Heart right ventricle (tissue), 16 donors: ENCODE results near the gene KLHL4. TPM values are rescaled to one million over a fixed set of nuclear protein-coding genes. Genes with fewer than 3 reads are reported as not detected.
"Not testable (repeated sequence)": the region's sequence is repeated elsewhere in the genome, so short reads cannot be mapped to it uniquely, and the experiment has no call there.

ENCODE experiments used
- ATAC-seq, 8 donors: fragments of 200-7000 bp; cut with Tn5 transposase; one replicate each; pipeline ENCODE4 v1.9.1; 2020; ENCODE audit warnings: mild to moderate bottlenecking in 8 of 8, moderate library complexity in 8 of 8, moderate number of reproducible peaks in 1 of 8
- DNase-seq, 2 donors: peaks; one replicate each; pipeline ENCODE4 v3.0.0-alpha.2; 2020
- H3K27ac ChIP-seq, 10 donors: fragments of 200-600 bp; sonication (generic) in 2 of 10; one replicate each; pipeline versions ENCODE4 v1.5.0 to v1.8.0; 2020 to 2022; ENCODE audit warnings: mild to moderate bottlenecking in 3 of 10
- H3K27me3 ChIP-seq, 7 donors: fragments of 200-600 bp; one replicate each; pipeline ENCODE4 v1.8.0; 2021 to 2022; ENCODE audit warnings: mild to moderate bottlenecking in 2 of 7
- H3K36me3 ChIP-seq, 9 donors: fragments of 200-600 bp; sonication (generic) in 1 of 9; one replicate each; pipeline versions ENCODE4 v1.5.0 to v1.8.0; 2020 to 2022; ENCODE audit warnings: mild to moderate bottlenecking in 2 of 9
- H3K4me1 ChIP-seq, 9 donors: fragments of 200-600 bp; sonication (generic) in 1 of 9; one replicate each; pipeline versions ENCODE4 v1.5.0 to v1.8.0; 2020 to 2022; ENCODE audit warnings: mild to moderate bottlenecking in 4 of 9
- H3K4me3 ChIP-seq, 10 donors: fragments of 200-600 bp; sonication (generic) in 2 of 10; one replicate each; pipeline versions ENCODE4 v1.5.0 to v1.8.0; 2020 to 2022; ENCODE audit warnings: mild to moderate bottlenecking in 7 of 10, moderate library complexity in 2 of 10
- H3K9me3 ChIP-seq, 11 donors: fragments of 200-600 bp in 10 of 11; sonication (generic) in 2 of 11; one replicate each; pipeline versions ENCODE4 v1.5.0 to v1.8.0; 2013 to 2022; ENCODE audit warnings: mild to moderate bottlenecking in 2 of 11, control low read depth in 1 of 11, moderate library complexity in 1 of 11
- WGBS, 2 donors: extraction: QIAGEN DNeasy Blood & Tissue Kit; methylation state at CpG; one replicate each; pipeline ENCODE4 v1.1.7; 2013; ENCODE audit warnings: inconsistent platforms in 1 of 2; 5-methylcytosine and 5-hydroxymethylcytosine counted together
- intact Hi-C, 10 donors: fragments of 100-400 bp; cut with DNase I; formaldehyde crosslinking; loops; one replicate each; pipeline versions ENCODE4 v1.11.1 to v1.14.2; 2022
- polyA plus RNA-seq, 2 donors: library from polyadenylated mRNA; stranded (reverse); fragments of 200-250 nt; gene quantifications; one replicate each; pipeline ENCODE4 v1.2.3, GENCODE V29; 2013
- total RNA-seq, 10 donors: library from RNA; stranded (reverse); fragmentation: NEBNext Ultra II Directional in 3 of 10; extraction: Animal tissue kit (Norgen Biotek cat#: 25700) in 3 of 10; gene quantifications; one replicate each; pipeline versions ENCODE4 v1.2.1 to v1.2.4, GENCODE V29; 2021 to 2023
- TF ChIP-seq, protein P1 (sequence below), 9 donors: fragments of 200-600 bp; sonication (generic) in 2 of 9; IDR thresholded peaks; one replicate each; pipeline versions ENCODE4 v1.5.0 to v1.8.0; 2021 to 2022; ENCODE audit warnings: antibody characterized with exemption in 9 of 9, mild to moderate bottlenecking in 5 of 9, moderate library complexity in 1 of 9
- donor health status: Arrhythmogenic right ventricular cardiomyopathy.
- donor health status: ischemic (EF 13 %, LVEDD 7.1; RV severe dilation, severe dysfunction).
- donor health status: healthy with polysubstance abuse.
- donor health status: DM: no; HTN: yes; CAD: no.
- donor health status: DM: no; HTN: no; CAD: no.
- donor health status: ischemic (EF 25% LVEDD 6.9; RV normal size, moderate dysfunction).
- donor health status: ischemic (EF 25% LVEDD 5.7; RV mildly dilated, moderate dysfunction).
- donor health status: healthy.
- donor health status: DM: yes; HTN: yes; CAD: no.
- donor health status: Ischemic cardiomyopathy.
- donor health status: ischemic (EF 35%, LVEDD 5.7; RV mildly dilated, moderate dysfunction).
- donor health status: nonischemic (EF 11% LVEDD 7.7; RV severe dilation, severe dysfunction).
- donor health status: DM: yes; HTN: yes; CAD: no.
- donor health status: PGD.
- donor health status: ischemic (EF 29% LVEDD 5.4; RV normal size, mild dysfunction).
- donor health status: nonischemic (EF 23%, LVEDD 6.1; RV moderate dilation, normal function).

The KLHL4 gene
- total and polyA plus RNA-seq, 12 donors, result 0.15 to 2.5 (median 1.1) TPM

DNA sequence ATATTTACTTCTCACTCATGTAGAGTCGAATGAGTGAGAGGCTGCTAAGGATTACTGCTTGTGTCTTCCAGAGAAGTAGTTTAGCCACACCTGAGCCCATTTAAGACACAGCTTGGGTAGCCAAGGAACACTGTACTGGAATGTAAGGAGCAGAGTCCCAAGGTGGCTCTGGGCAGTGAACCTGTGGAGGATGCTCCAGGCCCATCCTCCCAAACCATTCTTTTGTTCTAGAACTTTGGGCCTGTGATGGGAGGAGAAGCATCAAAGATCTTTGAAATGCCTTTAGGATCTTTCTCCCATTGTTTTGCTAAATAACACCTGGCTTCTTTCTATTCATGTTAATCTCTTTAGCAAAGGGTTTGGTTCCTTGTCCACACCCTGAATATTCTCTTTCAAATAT lies 162.2 kb downstream of the KLHL4 start:
- Histone ChIP-seq H3K9me3 (no peaks in the 10 kb centered on the region), H3K27ac (no peak overlapping the region), H3K4me3 (no peak overlapping the region), H3K36me3 (no peaks in the 10 kb centered on the region), H3K27me3 (no peaks in the 10 kb centered on the region), H3K4me1 (no peaks in the 10 kb centered on the region)
- DNase-seq, result no peak
- intact Hi-C loops, result no loop called here
- no peak for ATAC-seq
- 83 to 85% methylated on average over 1 of the region's 1 CpG for WGBS, 2 donors
- TF ChIP-seq, protein P1, sequence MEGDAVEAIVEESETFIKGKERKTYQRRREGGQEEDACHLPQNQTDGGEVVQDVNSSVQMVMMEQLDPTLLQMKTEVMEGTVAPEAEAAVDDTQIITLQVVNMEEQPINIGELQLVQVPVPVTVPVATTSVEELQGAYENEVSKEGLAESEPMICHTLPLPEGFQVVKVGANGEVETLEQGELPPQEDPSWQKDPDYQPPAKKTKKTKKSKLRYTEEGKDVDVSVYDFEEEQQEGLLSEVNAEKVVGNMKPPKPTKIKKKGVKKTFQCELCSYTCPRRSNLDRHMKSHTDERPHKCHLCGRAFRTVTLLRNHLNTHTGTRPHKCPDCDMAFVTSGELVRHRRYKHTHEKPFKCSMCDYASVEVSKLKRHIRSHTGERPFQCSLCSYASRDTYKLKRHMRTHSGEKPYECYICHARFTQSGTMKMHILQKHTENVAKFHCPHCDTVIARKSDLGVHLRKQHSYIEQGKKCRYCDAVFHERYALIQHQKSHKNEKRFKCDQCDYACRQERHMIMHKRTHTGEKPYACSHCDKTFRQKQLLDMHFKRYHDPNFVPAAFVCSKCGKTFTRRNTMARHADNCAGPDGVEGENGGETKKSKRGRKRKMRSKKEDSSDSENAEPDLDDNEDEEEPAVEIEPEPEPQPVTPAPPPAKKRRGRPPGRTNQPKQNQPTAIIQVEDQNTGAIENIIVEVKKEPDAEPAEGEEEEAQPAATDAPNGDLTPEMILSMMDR (IDR thresholded peaks at IDR 0.05), result no peak

DNA sequence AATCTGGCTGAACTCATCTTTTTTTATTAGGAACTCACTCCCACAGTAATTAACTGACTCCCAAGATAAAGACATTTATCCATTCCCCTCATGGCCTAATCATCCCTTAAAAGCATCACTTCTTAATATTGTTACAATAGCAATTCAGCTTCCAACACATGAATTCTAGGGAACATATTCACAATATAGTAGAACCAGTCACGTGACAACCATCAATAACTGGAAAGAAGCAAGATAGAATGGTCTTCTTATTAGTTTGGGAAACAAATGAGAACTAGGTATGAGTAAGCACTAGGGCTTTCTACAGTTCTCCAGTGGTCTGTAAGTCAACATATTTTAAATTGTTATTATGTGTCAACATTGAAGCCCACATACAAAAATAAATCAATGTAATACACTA lies 170.1 kb downstream of the KLHL4 start:
- H3K27ac ChIP-seq, result no peak overlapping the region
- TF ChIP-seq, protein P1 (IDR thresholded peaks at IDR 0.05), result no peak
- H3K27me3 ChIP-seq, result no peaks in the 10 kb centered on the region
- no peaks in the 10 kb centered on the region for H3K9me3 ChIP-seq
- H3K36me3 ChIP-seq, result no peaks in the 10 kb centered on the region
- 89 to 94% methylated on average over 1 of the region's 1 CpG for WGBS, 2 donors
- no peak for ATAC-seq
- no peak for DNase-seq
- intact Hi-C loops, result no loop called here
- H3K4me3 ChIP-seq, result no peak overlapping the region
- H3K4me1 ChIP-seq, result no peaks in the 10 kb centered on the region

DNA sequence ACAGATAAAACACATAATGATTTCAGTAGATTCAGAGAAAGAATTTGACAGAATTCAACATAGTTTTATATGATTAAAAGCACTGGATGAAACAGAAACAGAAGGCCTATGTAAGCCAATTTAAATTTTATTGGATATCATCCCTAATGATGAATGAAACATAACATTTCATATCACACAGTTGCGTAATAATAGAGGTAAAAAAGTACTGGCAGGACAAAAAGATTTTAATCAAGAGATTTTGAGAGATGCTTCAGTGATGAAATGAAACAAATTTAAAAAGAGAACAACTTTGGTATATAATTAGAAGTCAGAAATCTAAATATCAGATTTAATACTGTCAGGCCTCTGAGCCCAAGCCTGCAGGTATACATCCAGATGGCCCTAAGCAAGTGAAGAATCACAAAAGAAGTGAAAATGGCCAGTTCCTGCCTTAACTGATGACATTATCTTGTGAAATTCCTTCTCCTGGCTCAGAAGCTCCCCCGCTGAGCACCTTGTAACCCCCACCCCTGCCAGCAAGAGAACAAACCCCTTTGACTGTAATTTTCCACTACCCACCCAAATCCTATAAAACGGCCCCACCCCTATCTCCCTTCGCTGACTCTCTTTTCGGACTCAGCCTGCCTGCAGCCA lies 170.6 kb downstream of the KLHL4 start:
- H3K27ac ChIP-seq, H3K4me1 ChIP-seq, H3K9me3 ChIP-seq, ATAC-seq, H3K36me3 ChIP-seq, H3K4me3 ChIP-seq, intact Hi-C loops, DNase-seq, H3K27me3 ChIP-seq: not testable (repeated sequence)
- 73 to 90% methylated on average over 4 to 5 of the region's 5 CpGs for WGBS, 2 donors

DNA sequence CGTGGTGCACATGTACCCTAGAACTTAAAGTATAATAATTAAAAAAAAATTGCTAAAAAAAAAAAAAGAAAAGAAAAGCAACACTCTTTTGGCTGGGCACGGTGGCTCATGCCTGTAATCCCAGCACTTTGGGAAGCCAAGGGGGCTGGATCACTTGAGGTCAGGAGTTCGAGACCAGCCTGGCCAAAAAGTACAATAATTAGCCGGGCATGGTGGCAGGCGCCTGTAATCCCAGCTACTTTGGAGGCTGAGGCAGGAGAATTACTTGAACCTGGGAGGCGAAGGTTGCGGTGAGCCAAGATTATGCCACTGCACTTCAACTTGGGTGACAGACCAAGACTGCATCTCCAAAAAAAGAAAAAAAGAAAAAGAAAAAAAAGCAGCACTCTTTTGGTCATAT lies 171.6 kb downstream of the KLHL4 start:
- WGBS, 2 donors, result 93 to 94% methylated on average over 7 of the region's 7 CpGs
- H3K4me1 ChIP-seq, H3K4me3 ChIP-seq, H3K27me3 ChIP-seq, H3K9me3 ChIP-seq, ATAC-seq, DNase-seq, intact Hi-C loops, H3K36me3 ChIP-seq, H3K27ac ChIP-seq: not testable (repeated sequence)

DNA sequence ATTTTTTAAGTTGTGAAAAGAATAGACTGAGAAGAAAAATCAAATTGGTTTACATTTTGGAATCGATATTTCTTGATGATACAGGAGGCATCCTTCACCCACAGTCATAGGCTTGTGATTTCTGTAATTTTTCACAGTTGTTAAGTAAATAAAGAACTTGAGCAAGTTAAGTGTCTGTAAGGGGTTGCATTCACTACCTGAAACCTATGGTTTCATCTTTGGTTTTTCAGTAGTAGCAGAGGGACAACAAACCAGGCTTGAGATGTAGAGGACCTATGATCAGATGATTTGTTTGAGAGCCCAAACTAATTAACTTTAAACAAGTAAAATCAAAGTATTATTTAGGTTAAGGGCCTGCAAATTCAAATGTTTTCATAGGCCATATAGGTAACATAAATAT lies 175.6 kb downstream of the KLHL4 start:
- Histone ChIP-seq H3K27ac (no peak overlapping the region), H3K4me1 (no peaks in the 10 kb centered on the region), H3K27me3 (no peaks in the 10 kb centered on the region), H3K4me3 (no peak overlapping the region), H3K36me3 (no peaks in the 10 kb centered on the region), H3K9me3 (no peaks in the 10 kb centered on the region)
- TF ChIP-seq, protein P1 (IDR thresholded peaks at IDR 0.05), result no peak
- no peak for DNase-seq
- WGBS, 2 donors, result 86 to 95% methylated on average over 1 of the region's 1 CpG
- ATAC-seq, result no peak
- intact Hi-C loops, result loop anchor here in 1 of 10 donors (10.0 kb wide), 1 partner anchor 922 kb away; no protein-coding TSS in a partner anchor
